ENCODE measurements around the gene CDK2AP2. TPM values are rescaled to one million over a fixed set of nuclear protein-coding genes. Genes with fewer than 3 reads are reported as not detected.
"Not testable (repeated sequence)": the region's sequence is repeated elsewhere in the genome, so short reads cannot be mapped to it uniquely, and the experiment has no call there.

Gene CDK2AP2
- total RNA-seq, 3 donors from 2014 or later (not counting 1 experiment from before 2014, with no cell fraction given): 57.9 to 67.7 (median 65.5) TPM

DNA sequence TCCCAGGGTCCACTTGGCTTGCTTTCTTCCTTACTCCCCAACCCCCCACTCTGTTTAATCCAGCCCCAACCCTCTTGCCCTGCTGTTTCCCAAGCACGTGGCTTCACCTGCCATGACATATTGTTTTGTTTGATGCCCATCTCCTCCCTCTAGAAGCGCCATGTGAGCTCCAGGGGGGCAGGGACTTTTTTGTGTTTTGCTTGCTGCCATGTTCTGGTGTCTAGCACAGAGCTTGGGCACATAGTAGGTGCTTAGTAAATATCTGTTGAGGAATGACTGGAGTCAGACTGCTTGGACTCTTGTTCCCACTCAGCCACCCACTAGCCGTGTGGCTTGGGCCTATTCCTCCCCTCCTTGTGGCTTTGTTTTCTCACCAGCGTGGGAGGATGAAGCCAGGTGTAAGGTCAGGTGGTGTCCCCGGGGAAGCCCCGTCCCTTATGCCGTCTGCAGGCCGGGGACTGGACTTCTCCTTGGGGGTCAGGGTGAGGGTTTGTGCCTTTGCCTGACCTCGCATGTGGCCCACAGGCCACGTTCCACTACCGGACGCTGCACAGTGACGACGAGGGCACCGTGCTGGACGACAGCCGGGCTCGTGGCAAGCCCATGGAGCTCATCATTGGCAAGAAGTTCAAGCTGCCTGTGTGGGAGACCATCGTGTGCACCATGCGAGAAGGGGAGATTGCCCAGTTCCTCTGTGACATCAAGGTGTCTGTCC is 21.3 kb downstream of the CDK2AP2 start:
- Mint-ChIP-seq H3K4me1 (peaks cover 55 to 62% of the 10 kb centered on the region in 2 donors), H3K9me3 (no peaks in the 10 kb centered on the region), H3K36me3 (no peaks in the 10 kb centered on the region), H3K4me3 (peak overlapping the region; percentile 76), H3K27me3 (ENCODE audit: low read depth in 2 of 2) (no peaks in the 10 kb centered on the region), H3K27ac (peak overlapping the region; percentile 97 to 98)
- Histone ChIP-seq H3K4me3 (ENCODE audit: low read length) (no peak overlapping the region), H3K27me3 (ENCODE audit: control insufficient read depth, insufficient read depth, low read length) (no peaks in the 10 kb centered on the region), H3K27ac (ENCODE audit: low read length) (peak overlapping the region; percentile 74), H3K36me3 (ENCODE audit: control insufficient read depth, insufficient read depth, low read length) (peaks cover 44% of the 10 kb centered on the region), H3K4me1 (ENCODE audit: control insufficient read depth, insufficient read depth, low read length) (peaks cover 60% of the 10 kb centered on the region), H3K9me3 (ENCODE audit: control insufficient read depth, insufficient read depth, low read length) (no peaks in the 10 kb centered on the region)
- 52% methylated on average over 19 of the region's 20 CpGs for WGBS (ENCODE audit: insufficient coverage)
- TF ChIP-seq, protein P1, sequence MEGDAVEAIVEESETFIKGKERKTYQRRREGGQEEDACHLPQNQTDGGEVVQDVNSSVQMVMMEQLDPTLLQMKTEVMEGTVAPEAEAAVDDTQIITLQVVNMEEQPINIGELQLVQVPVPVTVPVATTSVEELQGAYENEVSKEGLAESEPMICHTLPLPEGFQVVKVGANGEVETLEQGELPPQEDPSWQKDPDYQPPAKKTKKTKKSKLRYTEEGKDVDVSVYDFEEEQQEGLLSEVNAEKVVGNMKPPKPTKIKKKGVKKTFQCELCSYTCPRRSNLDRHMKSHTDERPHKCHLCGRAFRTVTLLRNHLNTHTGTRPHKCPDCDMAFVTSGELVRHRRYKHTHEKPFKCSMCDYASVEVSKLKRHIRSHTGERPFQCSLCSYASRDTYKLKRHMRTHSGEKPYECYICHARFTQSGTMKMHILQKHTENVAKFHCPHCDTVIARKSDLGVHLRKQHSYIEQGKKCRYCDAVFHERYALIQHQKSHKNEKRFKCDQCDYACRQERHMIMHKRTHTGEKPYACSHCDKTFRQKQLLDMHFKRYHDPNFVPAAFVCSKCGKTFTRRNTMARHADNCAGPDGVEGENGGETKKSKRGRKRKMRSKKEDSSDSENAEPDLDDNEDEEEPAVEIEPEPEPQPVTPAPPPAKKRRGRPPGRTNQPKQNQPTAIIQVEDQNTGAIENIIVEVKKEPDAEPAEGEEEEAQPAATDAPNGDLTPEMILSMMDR (IDR thresholded peaks at IDR 0.05): no peak
- DNase-seq (peak in 1 of 2 donors; percentile 60), ATAC-seq (no peak)
- intact Hi-C loops (cut with micrococcal nuclease): no loop called here

DNA sequence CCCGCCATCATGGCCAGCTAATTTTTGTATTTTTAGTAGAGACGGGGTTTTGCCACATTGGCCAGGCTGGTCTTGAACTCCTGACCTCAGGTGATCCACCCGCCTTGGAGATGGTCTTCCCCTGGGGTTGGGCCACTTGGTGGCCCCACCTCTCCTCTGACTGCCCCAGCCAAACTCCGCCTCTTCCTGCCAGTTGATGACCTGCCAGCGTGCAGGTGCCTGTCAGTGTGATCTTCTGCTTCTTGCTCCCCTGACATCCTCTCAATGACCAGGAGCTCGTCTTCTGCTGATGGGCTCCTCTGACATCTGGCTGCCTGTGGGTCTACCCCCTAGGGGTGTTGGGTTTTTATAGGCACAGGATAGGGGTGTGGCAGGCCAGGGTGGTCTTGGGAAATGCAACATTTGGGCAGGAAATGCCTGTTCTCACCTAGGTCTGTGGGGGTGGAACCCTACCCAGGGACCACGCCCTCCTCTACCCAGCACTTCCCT is 22.0 kb downstream of the CDK2AP2 start:
- not testable (repeated sequence) for H3K36me3 Mint-ChIP-seq; H3K4me3 ChIP-seq (ENCODE audit: low read length); H3K9me3 Mint-ChIP-seq; ATAC-seq; H3K27me3 Mint-ChIP-seq (ENCODE audit: low read depth in 2 of 2); H3K9me3 ChIP-seq (ENCODE audit: control insufficient read depth, insufficient read depth, low read length); H3K27me3 ChIP-seq (ENCODE audit: control insufficient read depth, insufficient read depth, low read length)
- peak overlapping the region; percentile 97 to 98 for H3K27ac Mint-ChIP-seq
- H3K4me3 Mint-ChIP-seq: peak overlapping the region; percentile 76
- H3K4me1 Mint-ChIP-seq: peaks cover 55 to 62% of the 10 kb centered on the region in 2 donors
- Histone ChIP-seq H3K36me3 (ENCODE audit: control insufficient read depth, insufficient read depth, low read length) (peaks cover 36% of the 10 kb centered on the region), H3K27ac (ENCODE audit: low read length) (peak overlapping the region; percentile 74), H3K4me1 (ENCODE audit: control insufficient read depth, insufficient read depth, low read length) (peaks cover 60% of the 10 kb centered on the region)
- DNase-seq: peak in 1 of 2 donors; percentile 66
- 40% methylated on average over 7 of the region's 7 CpGs for WGBS (ENCODE audit: insufficient coverage)
- intact Hi-C loops (cut with micrococcal nuclease): loop anchor here (2.0 kb wide), 1 partner anchor 19 kb away; the partner anchor contains the start of gene PITPNM1

DNA sequence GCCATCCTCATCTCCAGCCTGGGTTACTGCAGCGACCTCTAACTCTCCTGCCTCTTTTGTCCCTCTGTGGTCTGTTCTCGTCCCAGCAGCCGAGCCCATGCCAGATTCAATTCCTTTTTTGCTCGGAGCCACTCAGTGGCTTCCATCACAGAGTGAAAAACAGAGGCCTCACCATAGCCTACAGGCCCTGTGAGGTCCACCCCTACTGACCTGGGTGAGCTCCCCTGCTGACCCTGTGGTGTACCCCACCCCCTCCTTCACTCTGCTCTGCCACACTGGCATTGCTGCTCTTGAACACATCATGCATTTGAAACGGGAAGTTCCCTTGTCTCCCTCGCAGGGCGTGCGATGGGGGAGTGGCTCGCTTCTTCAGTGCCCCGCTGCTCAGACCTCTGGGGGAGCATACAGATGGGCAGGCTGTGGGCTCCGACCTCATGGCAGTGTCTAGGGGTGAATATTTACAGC is 23.1 kb downstream of the CDK2AP2 start:
- Mint-ChIP-seq H3K36me3 (no peaks in the 10 kb centered on the region), H3K27me3 (ENCODE audit: low read depth in 2 of 2) (no peaks in the 10 kb centered on the region), H3K27ac (peak overlapping the region; percentile 97 to 98), H3K4me3 (peak overlapping the region; percentile 99), H3K9me3 (no peaks in the 10 kb centered on the region), H3K4me1 (peaks cover 55 to 62% of the 10 kb centered on the region in 2 donors)
- Histone ChIP-seq H3K27me3 (ENCODE audit: control insufficient read depth, insufficient read depth, low read length) (no peaks in the 10 kb centered on the region), H3K36me3 (ENCODE audit: control insufficient read depth, insufficient read depth, low read length) (peaks cover 27% of the 10 kb centered on the region), H3K27ac (ENCODE audit: low read length) (peak overlapping the region; percentile 74), H3K9me3 (ENCODE audit: control insufficient read depth, insufficient read depth, low read length) (no peaks in the 10 kb centered on the region), H3K4me1 (ENCODE audit: control insufficient read depth, insufficient read depth, low read length) (peaks cover 60% of the 10 kb centered on the region), H3K4me3 (ENCODE audit: low read length) (peak overlapping the region; percentile 48)
- DNase-seq (peak in 1 of 2 donors; percentile 80), ATAC-seq (peak in 1 of 3 donors; percentile 19)
- 15% methylated on average over 11 of the region's 11 CpGs for WGBS (ENCODE audit: insufficient coverage)
- TF ChIP-seq, protein P1 (IDR thresholded peaks at IDR 0.05): no peak
- intact Hi-C loops (cut with micrococcal nuclease): loop anchor here (2.0 to 5.0 kb wide), 2 partner anchors 20 to 83 kb away; partner anchors contain the start of genes PITPNM1, PPP1CA and TBC1D10C

Data from natural killer cell (primary cell).